ENCODE results near the gene SLC44A2.

GRCh38 chr19:10600149-10600548 is 25.2 kb upstream of the SLC44A2 start:
- TF ChIP-seq, protein P1, sequence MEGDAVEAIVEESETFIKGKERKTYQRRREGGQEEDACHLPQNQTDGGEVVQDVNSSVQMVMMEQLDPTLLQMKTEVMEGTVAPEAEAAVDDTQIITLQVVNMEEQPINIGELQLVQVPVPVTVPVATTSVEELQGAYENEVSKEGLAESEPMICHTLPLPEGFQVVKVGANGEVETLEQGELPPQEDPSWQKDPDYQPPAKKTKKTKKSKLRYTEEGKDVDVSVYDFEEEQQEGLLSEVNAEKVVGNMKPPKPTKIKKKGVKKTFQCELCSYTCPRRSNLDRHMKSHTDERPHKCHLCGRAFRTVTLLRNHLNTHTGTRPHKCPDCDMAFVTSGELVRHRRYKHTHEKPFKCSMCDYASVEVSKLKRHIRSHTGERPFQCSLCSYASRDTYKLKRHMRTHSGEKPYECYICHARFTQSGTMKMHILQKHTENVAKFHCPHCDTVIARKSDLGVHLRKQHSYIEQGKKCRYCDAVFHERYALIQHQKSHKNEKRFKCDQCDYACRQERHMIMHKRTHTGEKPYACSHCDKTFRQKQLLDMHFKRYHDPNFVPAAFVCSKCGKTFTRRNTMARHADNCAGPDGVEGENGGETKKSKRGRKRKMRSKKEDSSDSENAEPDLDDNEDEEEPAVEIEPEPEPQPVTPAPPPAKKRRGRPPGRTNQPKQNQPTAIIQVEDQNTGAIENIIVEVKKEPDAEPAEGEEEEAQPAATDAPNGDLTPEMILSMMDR (IDR thresholded peaks at IDR 0.05; ENCODE audit: insufficient read depth, low read length): no peak
- TF ChIP-seq POLR2AphosphoS5 (IDR thresholded peaks at IDR 0.05; ENCODE audit: low read depth): no peak
- TF ChIP-seq, protein P2, sequence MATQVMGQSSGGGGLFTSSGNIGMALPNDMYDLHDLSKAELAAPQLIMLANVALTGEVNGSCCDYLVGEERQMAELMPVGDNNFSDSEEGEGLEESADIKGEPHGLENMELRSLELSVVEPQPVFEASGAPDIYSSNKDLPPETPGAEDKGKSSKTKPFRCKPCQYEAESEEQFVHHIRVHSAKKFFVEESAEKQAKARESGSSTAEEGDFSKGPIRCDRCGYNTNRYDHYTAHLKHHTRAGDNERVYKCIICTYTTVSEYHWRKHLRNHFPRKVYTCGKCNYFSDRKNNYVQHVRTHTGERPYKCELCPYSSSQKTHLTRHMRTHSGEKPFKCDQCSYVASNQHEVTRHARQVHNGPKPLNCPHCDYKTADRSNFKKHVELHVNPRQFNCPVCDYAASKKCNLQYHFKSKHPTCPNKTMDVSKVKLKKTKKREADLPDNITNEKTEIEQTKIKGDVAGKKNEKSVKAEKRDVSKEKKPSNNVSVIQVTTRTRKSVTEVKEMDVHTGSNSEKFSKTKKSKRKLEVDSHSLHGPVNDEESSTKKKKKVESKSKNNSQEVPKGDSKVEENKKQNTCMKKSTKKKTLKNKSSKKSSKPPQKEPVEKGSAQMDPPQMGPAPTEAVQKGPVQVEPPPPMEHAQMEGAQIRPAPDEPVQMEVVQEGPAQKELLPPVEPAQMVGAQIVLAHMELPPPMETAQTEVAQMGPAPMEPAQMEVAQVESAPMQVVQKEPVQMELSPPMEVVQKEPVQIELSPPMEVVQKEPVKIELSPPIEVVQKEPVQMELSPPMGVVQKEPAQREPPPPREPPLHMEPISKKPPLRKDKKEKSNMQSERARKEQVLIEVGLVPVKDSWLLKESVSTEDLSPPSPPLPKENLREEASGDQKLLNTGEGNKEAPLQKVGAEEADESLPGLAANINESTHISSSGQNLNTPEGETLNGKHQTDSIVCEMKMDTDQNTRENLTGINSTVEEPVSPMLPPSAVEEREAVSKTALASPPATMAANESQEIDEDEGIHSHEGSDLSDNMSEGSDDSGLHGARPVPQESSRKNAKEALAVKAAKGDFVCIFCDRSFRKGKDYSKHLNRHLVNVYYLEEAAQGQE (IDR thresholded peaks at IDR 0.05; ENCODE audit: insufficient replicate concordance, low read depth): no peak
- no peak for TF ChIP-seq SPI1 (IDR thresholded peaks at IDR 0.05; ENCODE audit: borderline replicate concordance, low read depth)

Data from HL-60 (cell line).